ENCODE data around the gene ETFDH. TPM values are rescaled to one million over a fixed set of nuclear protein-coding genes. Genes with fewer than 3 reads are reported as not detected.
"Not testable (repeated sequence)": the region's sequence is repeated elsewhere in the genome, so short reads cannot be mapped to it uniquely, and the experiment has no call there.

The ETFDH gene
- 32.7 TPM for total RNA-seq

DNA sequence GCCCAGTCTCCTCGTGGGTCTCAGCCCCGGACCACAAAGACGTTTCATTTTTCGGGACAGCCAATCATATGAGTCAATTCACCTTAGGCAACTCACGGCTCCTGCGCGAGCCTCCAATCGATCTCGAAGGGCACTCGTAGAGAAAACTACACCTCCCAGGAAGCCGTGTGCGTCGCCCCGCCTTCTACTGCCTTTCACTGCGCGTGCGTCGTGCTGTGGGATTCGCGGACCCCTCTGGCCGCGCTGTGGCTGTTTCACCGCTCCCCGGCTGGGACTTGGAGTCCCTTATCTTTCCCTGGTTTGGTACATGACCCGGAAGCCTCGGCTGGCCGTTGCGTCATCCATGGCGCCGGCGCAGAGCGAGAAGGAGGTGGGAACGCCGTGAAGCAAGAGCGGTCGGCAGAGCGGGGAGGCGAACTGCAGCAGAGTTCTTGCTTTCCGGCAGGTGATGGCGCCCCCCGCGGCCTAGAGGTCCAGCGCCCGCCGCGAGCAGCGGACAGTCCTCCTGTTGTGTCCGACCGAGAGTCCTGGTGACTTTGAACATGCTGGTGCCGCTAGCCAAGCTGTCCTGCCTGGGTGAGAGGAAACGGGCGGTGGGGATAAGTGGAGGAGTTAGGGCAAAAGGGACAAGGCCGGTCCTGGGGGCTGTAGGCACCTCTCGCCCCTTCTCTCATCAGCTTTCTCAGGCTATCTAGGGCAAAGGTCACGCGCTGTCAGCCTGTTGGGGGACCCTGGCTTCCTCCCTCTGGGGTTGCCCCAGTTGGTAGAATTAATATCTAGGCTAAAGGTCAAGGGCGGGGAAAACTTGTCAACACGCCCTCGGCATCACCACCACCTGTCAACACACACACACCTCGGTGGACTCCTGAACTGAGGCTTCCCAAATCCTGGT, at the start of gene ETFDH:
Gene ETFDH (plus strand): TSS at position 382 of the 892 bp plus-strand sequence. CDS start 161 bp downstream, at position 543.
- DNase-seq (ENCODE audit: low spot score) = peak; percentile 99

DNA sequence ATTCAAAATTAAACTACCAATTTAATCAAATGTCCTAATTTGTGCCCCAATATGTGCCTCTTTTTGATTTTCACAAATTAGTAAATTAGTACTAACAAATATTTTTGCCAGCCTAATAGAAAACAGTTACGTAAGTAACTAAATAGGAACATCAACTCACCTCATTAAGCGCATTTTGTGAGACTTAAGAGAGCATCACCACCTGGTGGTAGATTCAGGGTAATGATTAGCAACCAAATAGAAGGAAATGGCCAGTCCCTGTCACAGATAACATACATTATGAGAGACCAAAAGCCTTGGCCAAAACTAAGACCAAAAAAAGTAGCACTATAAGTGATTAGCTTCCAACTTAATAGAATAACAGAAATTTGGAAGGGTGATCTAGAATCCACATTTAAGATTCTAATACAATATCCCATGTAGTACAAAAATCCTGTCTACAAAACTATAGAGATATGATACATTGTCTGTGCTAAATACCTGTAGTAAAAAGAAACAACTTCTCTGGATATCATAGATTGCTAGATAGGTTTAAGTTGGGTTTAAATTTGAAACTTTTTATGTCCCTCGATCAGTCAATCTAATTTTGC, 47.1 kb upstream of the ETFDH start:
- no peak for DNase-seq (ENCODE audit: low spot score)

GRCh38 chr4:158625544-158625943, 46.6 kb upstream of the ETFDH start:
- DNase-seq (ENCODE audit: low spot score) = no peak

GRCh38 chr4:158630893-158631292, 41.2 kb upstream of the ETFDH start:
- DNase-seq (ENCODE audit: low spot score) = no peak

- no peak for DNase-seq (ENCODE audit: low spot score)
Measured at GRCh38 chr4:158636619-158637018, 35.5 kb upstream of the ETFDH start.

DNA sequence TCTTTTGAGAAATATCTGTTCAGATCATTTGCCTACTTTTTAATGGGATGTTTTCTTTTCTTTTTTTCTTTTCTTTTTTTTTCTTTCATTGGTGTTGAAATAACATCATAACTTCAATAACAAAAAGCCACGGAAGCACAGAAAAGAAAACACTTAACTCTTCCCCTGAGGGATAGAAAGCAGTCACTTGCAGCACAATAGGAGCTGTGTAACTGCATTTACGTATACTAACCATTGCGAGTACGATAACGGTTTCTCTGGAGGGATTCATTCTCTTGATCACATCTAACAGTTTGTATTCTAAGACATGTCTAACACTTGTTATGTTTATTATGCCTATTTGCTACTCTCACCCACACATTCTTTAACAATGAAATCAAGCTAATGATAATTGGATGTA, 27.7 kb upstream of the ETFDH start:
- DNase-seq (ENCODE audit: low spot score) = no peak

DNA sequence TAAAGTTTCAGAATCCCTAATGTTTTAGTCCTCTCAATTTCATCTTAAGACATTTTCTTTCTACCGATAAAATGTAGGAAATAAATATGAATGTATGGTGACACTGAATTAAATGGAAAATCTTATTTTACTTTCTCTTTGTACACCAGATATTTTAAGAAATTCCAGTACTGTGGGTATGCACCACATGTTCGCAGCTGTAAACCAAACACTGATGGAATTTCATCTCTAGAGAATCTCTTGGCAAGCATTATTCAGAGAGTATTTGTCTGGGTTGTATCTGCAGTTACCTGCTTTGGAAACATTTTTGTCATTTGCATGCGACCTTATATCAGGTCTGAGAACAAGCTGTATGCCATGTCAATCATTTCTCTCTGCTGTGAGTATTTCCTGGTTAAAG, 27.3 kb upstream of the ETFDH start:
- DNase-seq (ENCODE audit: low spot score) = no peak

GRCh38 chr4:158649111-158649680, 22.9 kb upstream of the ETFDH start:
- DNase-seq (ENCODE audit: low spot score) = no peak

DNA sequence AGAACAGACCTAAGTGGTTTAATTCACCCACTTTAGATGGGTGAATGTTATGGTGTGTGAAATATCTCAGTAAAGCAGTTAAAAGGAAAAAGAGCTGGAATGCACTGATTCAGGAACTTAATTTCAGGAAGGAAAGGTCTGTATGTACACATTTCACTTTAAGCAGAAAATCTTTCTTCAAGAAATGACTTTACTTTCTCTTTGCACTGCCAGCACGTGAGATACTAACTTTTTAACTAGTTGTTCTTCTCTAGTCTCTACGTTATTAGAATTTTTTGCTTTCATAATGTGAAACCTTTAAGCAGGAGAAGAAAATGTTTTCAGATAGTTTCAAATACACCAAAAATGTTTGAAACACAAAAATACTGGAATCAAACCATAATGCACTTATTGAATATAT, 19.2 kb upstream of the ETFDH start:
- no peak for DNase-seq (ENCODE audit: low spot score)

GRCh38 chr4:158656439-158656838, 15.7 kb upstream of the ETFDH start:
- DNase-seq (ENCODE audit: low spot score) = no peak

- DNase-seq (ENCODE audit: low spot score) = no peak
Measured at GRCh38 chr4:158657291-158657690, 14.8 kb upstream of the ETFDH start.

DNA sequence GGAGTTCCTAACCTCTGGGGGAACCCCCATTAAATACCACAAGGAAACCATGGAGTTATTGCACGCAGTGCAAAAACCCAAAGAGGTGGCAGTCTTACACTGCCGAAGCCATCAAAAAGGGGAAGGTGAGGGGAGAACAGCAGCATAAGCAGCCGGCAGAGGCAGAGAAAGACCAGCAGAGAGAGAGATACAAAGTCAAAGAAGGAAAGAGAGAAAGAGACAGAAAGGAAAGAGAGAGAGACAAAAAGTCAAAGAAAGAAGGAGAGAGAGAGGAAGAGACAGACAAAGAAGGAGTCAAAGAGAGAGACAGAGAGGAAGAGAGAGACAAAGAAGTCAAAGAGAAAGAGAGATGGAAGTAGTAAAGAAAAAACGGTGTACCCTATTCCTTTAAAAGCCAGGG, 8.8 kb upstream of the ETFDH start:
- DNase-seq (ENCODE audit: low spot score) = not testable (repeated sequence)

- not testable (repeated sequence) for DNase-seq (ENCODE audit: low spot score)
Measured at GRCh38 chr4:158663707-158664625, 8.1 kb upstream of the ETFDH start.

DNA sequence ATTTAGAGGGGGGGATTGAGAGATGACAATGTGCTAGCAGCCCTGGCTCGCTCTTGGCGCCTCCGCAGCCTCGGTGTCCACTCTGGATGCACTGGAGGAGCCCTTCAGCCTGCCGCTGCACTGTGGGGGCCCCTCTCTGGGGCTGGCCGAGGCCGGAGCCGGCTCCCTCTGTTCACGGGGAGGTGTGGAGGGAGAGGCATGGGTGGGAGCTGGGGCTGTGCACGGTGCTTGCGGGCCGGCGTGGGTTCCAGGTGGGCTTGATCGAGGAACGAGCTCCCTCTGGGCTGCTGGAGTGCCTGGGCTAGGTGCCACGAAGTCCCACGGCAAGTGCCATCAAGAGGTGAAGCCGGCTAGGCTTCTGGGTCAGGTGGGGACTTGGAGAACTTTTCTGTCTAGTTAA, 7.3 kb upstream of the ETFDH start:
- no peak for DNase-seq (ENCODE audit: low spot score)

DNA sequence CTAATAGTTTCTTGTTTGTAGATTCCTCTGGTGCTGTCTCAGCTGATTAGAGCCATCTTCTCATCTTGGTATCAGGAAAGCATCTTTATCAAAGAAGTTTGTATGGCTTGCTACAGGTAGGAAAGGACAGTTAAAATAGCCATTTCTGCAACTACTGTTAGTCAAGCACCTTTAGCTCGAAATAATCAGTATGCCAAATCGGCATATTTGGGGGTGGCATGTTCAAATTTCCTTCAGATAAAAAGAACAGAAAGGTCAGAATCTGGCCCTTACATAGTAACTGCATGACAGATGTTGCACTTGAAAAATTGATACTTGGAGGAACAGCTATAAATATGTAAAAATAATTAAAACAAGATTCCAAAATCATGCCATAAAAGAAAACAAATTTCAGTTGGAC, 5.2 kb upstream of the ETFDH start:
- DNase-seq (ENCODE audit: low spot score) = no peak

DNA sequence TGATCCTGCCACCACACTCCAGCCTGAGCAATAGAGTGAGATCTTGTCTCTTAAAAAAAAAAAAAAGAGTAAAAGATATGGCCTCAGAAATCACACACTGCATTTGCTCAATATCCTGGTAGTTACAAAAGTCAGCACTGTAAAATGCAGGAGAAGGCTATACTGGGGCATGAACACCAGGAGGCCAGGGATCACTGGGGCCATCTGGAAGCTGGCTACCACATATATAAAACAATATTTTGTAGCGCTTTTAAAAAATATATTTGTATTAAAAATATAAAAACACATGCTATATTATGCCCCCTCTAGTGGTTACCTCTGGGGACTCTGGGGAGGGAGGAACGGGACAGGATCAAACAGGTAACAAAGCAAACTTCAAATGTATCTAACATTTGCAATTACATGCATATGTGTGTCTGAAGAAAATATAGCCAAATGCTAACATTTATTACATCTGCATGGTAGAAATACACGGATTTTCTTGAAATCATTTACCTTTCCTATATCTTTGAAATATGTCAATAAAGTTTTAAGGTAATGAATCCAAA, 4.4 kb upstream of the ETFDH start:
- no peak for DNase-seq (ENCODE audit: low spot score)

DNA sequence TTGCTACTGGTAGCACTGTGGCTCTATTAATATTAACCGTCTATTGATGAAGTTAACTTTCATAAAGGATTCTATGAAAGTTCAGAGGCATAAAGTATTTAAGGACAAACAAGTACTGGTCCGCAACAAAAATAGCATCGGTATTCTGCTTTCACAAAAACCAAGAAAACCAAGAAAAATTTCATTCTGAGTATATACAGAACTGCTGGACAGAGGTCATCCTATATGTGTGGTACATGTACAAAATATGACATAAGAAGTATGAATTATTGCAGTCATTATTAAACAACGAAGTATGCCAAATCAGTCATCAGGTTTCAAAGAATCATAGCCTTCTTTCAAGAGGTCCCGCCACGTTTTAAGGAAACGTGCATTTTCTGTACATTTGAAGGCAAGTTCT, 2.8 kb upstream of the ETFDH start:
- DNase-seq (ENCODE audit: low spot score) = no peak

DNA sequence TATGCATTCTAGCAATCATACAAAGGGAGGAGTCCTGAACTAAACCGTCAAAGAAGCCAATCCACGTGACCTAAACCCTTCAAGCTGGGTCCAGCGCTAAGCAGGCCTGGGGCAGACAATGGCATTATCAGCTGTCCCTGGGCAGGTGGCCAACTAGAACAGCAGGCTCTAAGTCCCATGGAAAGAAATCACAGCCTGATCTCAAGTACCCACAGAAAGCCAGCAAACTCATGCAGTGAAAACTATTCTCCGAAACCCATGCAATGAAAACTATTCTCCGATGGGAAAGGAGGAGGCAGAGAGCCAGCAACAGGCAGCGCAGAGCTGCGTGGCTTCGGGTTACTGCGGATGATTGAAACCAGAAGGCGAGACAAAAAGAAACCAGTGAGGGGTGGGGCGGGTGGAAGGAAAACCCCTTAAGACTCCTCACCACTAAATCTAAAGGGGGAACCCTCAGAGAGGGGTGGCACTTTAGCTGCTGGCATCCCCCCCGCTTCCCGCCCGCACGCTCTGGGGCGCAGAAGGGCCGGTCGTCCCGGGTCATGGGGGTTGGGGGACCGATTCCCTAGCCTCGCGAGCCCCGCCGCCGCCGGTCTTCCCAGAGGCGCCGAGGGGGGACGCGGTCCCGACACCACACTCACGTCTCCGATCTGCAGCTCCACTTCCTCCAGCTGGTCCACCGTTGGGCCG, 976 bp upstream of the ETFDH start:
- DNase-seq (ENCODE audit: low spot score) = peak; percentile 52

DNA sequence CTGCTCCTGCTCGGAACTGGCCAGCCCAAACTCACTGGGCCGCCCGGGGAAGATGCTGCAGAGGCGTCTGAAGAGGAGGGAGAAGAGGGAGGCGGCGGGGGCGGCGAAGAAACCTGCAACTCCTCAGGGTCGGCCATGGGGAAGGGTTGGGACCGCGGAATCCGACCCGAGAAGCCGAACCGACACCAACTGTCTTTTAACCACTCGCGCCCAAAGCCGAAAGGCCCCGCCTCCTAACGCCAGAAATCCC, 506 bp upstream of the ETFDH start, which contains the start of gene C4orf46:
Gene C4orf46 (minus strand): TSS at position 223 of the 250 bp plus-strand sequence. CDS start 86 bp downstream, at position 137.
- DNase-seq (ENCODE audit: low spot score) = no peak

- no peak for DNase-seq (ENCODE audit: low spot score)
Measured at GRCh38 chr4:158673633-158674032, 1.5 kb downstream of the ETFDH start.

DNA sequence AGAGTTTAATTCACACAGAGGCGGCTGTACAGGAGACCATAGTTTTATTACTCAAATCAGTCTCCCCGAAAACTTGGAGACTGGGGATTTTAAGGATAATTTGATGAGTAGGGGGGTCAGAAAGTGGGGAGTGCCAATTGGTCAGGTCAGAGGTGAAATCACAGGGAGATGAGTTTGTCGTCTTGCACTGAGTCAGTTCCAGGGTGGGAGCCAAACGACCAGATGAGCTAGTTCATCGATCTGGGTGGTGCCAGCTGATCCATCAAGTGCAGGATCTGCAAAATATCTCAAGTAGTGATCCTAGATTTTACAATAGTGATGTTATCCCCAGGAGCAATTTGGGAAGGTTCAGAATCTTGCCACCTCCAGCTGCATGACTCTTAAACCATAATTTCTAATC, 4.0 kb downstream of the ETFDH start:
- no peak for DNase-seq (ENCODE audit: low spot score)
